Suppressor macrophage (primary cell): Measurements from ENCODE around the gene PIF1.

Source experiments
- DNase-seq, 4 experiments: peaks; one replicate each; pipeline ENCODE4 v3.0.0-alpha.2; 2020 to 2022
- total RNA-seq, 17 experiments: gene quantifications; one replicate each; lab custom pipeline; 2026; ENCODE audit warnings: mixed read lengths in 6 of 17, inconsistent platforms in 3 of 17; lab: John Stamatoyannopoulos, UW

The PIF1 gene, protein sequence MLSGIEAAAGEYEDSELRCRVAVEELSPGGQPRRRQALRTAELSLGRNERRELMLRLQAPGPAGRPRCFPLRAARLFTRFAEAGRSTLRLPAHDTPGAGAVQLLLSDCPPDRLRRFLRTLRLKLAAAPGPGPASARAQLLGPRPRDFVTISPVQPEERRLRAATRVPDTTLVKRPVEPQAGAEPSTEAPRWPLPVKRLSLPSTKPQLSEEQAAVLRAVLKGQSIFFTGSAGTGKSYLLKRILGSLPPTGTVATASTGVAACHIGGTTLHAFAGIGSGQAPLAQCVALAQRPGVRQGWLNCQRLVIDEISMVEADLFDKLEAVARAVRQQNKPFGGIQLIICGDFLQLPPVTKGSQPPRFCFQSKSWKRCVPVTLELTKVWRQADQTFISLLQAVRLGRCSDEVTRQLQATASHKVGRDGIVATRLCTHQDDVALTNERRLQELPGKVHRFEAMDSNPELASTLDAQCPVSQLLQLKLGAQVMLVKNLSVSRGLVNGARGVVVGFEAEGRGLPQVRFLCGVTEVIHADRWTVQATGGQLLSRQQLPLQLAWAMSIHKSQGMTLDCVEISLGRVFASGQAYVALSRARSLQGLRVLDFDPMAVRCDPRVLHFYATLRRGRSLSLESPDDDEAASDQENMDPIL
- 0.66 to 11.2 (median 2.5) reads per million in 17 experiments for total RNA-seq

DNA sequence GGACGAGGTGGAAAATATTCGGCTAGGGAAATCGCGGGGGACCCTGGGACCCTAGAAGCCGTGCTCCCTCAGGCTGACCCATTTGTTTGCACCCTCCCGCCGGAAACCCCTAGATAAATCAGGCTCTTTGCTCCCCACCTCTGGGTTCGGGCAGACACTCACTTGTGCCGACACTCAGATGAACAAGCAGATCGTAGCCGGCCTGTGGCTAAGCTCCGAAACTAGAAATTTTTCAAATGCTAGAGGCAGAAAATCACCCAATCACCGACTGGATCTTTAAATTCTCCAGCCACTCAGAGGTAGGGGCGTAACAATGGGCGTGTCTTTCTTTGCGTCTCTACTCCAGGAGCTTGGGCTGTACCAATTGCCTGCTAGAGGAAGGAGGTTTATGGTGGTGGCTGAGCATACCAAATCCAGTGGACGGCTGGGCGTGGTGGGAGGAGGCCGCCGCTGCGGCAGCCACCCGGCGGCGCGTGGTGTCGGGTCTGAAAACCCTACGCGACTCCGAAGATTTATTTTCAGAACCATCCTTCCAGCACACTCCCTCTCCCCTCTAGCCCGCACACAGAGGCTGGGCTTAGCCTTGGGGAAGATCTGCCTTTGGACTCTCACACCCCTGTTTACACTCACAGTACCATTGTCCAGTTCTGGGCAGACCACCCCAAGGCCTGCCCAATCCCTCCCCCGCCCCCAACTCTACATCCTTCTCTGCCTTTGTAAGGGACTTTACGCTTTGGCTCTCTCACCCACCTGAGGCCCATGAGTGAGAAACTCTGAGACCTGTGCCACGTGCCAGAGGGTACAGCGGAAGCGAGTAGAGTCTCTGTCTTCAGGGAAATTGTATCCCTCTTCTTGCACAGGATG, at the start of gene PIF1:
Gene PIF1 (minus strand): TSS at position 217 of the 864 bp plus-strand sequence. CDS start 1,312 bp downstream, outside the sequence.
- peak; percentile 94 to 98 (median 96) for DNase-seq

DNA sequence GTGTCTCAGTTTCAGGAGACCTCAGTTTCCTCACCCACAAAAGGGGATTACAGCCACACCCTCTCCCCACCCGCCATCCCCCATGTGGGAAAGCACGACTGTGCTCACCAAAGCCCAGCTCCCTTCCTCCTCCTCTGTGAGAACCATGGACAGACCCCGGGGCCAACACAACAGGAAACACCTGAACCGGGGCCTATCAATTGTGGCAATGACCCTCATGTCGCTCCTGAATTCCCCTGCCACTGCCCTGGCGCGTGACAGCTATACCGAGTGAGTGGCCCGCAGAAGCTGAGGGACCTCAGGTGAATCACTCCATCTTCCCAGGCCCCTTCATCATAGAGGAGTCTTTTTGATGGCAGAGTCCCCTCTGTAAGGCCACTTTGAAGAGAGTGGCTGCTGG, 44.9 kb upstream of the PIF1 start:
- DNase-seq, result peak in 2 of 4 experiments; percentile 42 to 47

DNA sequence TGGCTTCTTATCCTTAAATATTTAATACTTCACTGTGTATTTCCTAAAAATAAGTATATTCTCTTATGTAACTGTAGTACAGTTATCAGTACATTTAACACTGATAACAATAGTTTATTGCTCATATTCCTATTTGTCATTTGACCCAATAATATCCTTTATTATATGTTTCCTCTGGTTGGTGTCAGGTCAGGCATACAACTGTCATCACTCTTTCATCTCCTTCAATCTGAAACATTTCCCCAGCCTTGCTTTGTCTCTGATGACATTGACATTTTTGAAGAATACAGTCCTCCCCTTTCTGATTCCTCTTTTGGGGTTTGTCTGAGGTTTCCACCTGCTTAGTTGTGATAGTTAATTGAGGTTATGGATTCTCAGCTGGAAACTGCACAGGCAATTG, 44.1 kb upstream of the PIF1 start:
- DNase-seq, result no peak

DNA sequence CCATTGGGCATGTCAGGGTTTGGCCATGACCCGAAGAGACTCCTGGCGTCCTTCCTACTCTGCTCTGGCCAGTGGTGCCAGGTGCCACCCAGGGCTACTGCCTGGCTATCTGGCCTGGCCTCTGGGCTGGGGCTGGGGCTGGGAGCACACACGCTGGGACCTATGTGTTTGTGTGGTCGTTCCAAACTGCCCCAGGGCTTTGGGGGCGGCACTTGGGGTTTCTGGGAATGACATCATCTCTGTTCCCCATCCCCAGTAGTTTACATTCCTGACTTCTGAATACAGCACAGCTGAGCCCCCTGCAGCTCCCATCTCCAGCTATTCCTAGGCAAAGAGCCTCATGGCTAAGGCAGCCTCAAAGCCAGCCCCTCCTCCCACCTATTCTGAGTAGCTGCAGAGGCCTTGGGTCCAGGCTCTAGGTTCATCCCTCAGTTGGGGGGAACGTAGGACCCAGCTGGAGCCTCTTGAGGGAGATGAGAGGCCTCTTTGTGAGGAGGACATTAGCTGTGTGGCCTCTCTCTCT, 40.6 kb upstream of the PIF1 start:
- peak in 1 of 4 experiments; percentile 13 for DNase-seq

DNA sequence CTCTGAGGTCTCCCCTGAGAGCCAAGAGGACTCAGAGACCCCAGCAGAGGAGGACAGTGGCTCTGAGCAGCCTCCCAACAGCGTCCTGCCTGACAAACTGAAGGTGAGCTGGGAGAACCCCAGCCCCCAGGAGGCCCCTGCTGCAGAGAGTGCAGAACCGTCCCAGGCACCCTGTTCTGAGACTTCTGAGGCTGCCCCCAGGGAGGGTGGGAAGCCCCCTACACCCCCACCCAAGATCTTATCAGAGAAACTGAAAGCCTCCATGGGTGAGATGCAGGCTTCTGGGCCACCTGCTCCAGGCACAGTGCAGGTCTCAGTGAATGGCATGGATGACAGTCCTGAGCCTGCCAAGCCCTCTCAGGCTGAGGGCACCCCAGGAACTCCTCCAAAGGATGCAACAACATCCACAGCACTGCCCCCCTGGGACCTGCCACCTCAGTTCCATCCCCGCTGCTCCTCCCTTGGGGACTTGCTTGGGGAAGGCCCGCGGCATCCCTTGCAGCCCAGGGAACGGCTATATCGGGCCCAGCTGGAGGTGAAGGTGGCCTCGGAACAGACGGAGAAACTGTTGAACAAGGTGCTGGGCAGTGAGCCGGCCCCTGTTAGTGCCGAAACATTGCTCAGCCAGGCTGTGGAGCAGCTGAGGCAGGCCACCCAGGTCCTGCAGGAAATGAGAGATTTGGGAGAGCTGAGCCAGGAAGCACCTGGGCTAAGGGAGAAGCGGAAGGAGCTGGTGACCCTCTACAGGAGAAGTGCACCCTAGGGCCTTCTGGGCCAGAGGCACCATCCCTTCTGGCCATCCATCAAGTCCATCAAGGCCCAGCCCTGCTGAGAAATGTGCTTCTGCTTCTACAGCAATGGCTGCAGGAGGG, 39.9 kb upstream of the PIF1 start:
- DNase-seq, result peak in 1 of 4 experiments; percentile 2

DNA sequence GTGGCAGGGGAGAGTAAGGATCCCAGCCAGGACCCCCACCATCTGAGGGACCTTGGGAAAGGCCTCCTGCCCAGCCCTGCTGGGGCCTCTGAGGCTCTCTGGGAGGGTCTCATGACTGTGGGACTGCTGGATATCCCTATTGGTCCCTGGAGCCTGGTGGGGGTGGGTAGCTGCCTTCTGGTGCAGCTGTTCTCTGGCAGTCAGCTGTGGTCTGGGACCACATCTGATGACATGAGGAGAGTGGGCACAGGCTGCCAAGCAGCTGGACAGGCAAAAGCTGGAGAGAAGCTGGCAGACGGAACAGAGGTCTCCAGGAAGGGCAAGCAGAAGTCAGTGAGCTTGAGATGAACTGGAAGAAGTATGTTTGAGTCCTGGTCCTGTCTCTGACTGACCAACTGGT, 38.6 kb upstream of the PIF1 start:
- DNase-seq, result no peak

DNA sequence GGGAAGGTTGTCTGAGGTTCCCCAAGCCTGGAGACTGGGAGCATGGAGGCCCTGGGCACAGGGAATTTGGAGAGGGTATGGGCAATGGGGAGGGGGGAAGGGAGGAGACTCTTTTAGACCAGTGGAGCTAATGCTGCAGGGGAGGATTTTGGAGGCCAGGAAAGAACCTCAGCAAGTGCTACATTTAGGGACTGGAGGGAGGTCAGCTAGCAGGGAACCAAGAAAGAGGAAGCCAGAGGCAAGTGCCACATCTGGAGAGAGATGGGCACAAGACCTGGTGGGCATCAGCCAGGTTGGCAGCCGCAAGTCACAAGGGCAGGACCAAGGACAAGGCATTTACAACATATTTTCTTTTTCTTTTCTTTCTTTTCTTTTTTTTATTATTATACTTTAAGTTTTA, 37.0 kb upstream of the PIF1 start:
- peak in 1 of 4 experiments; percentile 55 for DNase-seq

DNA sequence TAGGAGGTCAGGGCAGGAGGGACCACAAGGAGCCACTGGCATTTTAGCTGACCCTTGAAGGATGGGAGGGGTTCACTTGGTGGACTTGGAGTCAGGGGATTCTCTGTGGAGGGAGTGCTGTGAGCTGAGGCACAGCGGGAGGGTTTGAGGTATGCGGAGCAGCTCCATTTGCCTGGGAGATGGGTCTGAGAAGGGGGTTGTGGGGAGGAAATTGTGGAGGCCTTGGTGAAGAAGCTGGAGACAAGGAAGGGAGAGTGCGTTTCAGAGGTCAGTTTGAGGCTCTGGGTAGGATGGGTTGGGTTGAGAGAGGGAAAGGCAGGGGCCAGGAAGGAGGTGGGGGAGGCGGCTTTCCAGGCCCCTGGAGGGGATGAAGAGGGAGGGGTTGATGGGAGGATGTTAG, 36.5 kb upstream of the PIF1 start:
- no peak for DNase-seq

DNA sequence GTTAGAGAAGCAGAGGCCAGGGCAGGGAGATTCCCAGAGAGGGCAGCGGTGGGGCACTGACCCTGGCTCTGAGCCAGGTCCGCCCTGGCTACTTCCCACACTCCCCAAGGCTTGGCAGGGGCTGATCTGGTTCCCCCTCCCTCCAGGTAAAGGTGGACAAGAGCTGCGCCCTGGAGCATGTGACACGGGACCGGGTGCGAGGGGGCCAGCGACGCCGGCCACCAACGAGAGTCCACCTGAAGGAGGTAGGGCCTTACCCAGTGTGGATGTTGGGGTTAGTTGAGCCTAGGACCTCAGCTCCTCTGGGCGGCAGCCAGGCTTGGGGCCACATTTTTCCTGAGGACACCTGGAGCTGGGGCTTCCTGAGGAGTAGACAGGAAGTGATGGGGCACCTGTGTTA, 35.9 kb upstream of the PIF1 start:
- DNase-seq, result no peak

DNA sequence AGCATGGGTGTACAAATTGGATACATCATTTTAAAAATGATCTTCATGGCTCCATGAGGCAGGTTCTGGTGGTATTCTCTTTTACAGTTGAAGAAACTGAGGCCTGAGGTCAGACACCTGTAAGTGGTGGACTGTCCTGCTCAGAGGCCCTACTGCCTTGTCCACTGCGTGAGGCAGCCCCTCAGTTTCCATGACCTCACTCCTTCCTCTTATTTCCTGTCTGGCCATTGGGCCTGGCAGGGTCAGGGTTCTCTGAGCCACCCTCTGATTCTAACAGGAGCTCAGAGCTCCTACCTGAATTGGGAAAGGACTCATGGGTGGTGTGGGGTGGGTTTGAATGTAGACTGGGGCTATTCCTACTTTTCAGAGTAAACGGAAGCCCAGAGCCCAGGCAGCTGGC, 33.8 kb upstream of the PIF1 start:
- DNase-seq, result peak in 1 of 4 experiments; percentile 32

DNA sequence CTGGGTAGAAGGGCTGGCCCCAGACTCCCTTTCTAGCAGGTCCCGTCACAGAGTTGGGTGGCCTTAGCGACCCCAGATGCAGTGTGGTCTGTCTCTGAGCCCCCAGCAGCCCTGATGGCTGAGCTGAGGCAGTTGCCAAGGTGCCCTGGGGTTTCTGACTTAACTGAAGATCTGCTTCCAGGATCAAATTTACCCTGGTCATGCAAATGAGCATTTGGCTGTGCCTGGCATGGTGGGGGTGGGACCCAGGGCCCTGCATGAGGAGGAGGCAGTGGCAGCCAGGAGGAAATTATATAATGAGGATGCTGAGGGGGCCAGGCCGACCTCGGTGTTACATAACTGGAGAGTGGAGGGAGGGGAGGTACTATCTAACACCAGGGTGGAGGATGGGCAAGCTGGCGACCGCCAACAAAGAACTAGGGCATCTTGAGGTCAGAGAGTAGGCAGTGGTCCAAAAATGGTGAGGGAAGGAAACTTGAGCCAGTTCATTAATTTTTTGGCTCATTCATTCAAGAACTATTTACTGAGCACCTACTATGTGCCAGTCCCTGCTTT, 32.7 kb upstream of the PIF1 start:
- DNase-seq, result no peak

DNA sequence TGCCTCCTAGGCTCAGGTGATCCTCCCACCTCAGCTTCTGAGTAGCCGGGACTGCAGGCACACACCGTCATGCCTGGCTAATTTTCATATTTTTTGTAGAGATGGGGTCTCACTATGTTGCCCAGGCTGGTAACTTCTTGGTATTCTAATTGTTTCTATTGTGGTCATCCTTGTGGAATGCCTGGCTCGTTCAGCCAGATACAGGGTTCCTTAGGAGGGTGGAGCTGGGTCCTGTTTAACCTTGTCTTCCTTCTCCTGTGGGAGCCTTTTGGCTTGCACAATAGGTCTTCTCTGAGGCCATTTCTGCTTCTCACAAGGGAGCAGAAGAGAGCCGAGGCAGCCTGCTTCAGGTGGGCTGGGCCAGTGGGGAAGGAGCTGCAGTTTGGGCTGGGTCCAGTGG, 32.0 kb upstream of the PIF1 start:
- peak in 3 of 4 experiments; percentile 50 to 72 (median 55) for DNase-seq

DNA sequence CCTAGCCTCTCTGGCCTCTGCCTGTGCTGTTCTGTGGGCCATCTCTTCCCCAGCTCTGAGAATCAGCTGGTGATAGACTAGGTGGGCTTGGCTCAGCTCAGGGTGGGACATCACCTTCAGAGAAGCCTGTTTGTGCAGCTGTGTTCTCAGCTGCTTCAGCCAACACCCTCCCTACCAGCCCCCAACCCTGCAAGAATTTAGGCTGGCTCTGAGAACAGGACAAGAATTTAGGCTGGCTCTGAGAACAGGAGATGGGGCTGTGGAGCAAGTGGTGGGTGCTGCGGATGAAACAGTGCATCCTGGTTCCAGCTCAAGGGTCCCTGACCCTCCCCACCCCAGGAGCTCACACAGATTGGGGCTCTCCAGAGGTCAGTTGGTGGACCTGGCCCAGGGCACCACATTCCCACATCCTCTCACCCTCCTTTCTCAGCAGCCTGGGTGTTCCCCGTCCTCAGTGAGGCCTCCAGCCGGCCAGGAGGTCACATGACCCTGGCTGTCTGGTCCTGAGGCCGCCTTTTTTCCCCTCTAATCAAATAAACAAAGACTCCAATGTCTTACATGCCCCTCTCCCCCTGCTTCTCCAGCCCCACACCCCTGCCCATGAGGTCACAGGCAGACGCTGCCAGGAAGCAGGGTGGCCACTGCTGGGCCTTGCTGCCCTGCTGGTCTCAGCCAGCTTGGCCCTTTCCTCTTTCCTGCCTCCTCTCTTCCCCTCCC, 31.1 kb upstream of the PIF1 start:
- peak in 2 of 4 experiments; percentile 47 to 61 for DNase-seq

DNA sequence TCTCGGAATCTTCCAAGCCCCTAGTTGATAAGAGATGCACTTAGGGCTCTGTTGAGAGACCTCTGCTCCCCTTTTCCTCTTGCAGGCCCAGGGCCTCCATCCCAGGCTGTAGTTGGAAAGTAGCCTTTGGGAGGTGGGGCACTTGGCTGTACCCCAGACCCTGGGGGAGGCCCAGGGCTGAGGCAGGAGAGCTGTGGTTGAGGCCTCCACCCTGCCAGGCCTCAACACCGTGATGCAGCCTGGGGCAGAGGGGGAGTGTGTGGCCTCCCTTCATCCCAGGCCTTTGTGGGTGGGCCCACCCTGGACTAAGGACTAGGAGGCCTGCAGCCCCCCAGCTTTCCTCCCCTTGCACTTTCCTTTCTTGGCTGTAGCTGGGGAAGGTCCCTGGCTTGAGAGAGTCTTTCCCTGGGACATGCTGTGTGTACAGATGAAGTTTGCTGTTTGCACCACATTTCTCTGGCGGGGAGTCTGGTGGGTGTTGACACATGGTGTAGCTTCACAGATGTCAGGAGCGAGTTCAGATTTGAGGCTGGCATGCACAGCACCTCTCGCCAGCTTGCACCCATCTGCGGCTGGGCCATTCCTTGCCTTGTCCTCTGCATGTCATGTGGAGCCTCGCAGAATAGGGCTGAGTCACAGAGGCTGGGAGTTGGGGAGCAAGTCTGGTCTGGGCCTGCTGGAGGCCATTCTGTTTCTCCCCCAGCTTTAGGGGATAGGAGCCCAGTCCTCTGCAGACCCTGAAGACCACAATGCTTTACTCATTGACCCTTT, 29.9 kb upstream of the PIF1 start:
- DNase-seq, result peak in 1 of 4 experiments; percentile 24

DNA sequence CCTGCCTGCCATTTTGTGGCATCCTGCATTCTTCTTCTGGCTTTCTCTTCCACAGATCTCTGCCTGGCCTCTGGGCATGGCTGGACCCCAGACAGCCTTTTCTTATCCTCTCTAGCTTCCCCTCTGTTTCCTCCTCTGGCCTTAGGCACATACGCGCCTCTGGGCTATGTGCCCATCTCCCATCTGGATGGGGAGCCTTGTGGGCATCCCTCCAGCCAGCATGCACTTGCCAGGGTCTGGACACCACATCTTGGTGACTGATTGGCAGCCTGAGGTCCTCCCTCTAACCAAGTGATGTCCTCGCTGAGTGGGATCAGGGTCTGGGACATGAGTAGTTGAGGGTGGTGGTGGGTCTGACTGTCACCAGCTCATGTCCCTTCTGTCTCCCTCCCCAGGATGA, 29.1 kb upstream of the PIF1 start:
- DNase-seq, result peak in 1 of 4 experiments; percentile 1

DNA sequence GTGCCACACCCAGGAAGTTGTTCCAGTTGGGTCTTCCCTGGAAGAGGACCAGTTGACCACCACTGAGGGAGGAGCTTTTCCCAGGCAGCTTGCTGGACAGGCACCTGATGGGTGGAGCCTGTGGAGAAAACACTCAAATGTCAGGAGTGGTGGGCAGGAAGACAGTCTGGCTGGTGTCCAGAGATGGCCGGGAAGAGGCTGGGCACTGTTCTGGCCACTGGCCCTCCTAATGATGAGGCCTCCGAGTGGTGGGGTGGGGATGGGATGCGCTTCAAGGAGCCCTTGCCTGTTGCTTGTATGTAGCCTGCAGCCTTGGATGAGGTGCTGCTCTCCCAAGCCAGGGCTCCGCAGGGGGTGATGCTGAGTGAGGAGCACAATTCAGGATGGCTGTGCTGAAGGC, 28.6 kb upstream of the PIF1 start:
- peak in 2 of 4 experiments; percentile 3 to 4 for DNase-seq

DNA sequence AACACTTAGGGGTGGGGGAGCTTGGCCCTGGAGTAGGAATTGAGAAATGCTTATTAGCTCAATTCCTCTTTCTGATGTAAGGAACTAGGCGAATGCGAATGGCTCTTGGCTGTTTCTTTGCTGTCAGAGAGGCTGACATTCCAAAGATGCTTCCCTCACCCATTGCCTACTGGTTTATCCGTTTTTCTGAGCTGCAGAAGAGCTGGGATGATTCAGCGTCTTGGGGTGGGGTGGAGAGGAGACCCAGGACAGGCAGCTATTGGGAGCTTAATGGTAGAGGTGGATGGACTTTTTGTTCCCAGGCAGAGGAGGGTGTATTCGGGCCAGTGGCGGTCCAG, 26.0 kb upstream of the PIF1 start:
- peak; percentile 81 to 91 (median 86) for DNase-seq

DNA sequence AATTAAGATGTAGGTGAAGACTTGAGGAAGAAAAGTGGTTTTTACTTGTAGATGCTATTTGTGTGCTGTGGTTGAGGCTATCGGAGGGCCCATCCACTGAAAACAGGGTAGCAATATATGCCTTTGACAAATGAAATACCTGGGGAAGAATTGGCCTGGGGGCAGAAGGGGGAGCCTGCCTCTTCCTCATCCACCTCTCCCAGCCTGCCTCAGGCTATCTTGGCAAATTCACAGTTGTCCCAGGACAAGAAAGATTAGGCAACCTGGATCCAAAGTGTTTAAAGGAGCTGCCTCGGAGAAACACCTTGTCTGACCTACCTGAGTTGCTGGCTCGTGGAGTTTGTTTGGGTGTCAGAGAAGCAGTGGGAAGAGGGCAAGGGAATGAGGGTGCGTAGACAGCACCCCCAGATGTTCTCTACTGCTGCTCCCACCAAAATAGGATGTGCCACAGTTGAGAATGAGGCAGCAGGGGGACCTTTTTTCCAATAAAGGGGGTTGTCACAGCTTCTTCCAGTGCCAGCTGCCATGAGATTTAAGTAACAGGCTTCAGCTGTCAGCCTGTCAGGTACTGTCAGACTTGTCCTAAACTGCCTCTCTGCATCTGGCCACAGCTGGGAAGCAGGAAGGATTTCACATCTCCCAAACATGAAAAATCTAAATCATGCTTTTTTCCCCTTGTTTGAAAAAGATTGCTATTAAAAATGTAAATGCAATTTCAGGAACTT, 25.5 kb upstream of the PIF1 start:
- DNase-seq, result no peak
